Lower leg skin (tissue), 4 donors: ENCODE data around the gene DOCK1. TPM values are rescaled to one million over a fixed set of nuclear protein-coding genes. Genes with fewer than 3 reads are reported as not detected.

Experiments used
- DNase-seq, 2 donors: peaks; one replicate each; pipeline ENCODE4 v3.0.0-alpha.2; 2019; ENCODE audit warnings: low spot score in 2 of 2
- H3K4me3 ChIP-seq: fragments of 200-600 bp; sonication (generic); 2 replicates; pipeline ENCODE4 v1.5.1; 2017; ENCODE audit warnings: mild to moderate bottlenecking, low read depth; ENCODE audit not compliant: poor library complexity, severe bottlenecking
- POLR2A ChIP-seq, 2 donors: fragments of 450-650 bp; IDR thresholded peaks; one replicate each; pipeline ENCODE4 v1.6.1; 2016 to 2017; ENCODE audit warnings: antibody characterized with exemption in 2 of 2, mild to moderate bottlenecking in 1 of 2, moderate library complexity in 1 of 2
- WGBS, 2 donors: methylation state at CpG; one replicate each; pipeline ENCODE4 v1.1.5; 2018; 5-methylcytosine and 5-hydroxymethylcytosine counted together
- intact Hi-C: fragments of 100-400 bp; cut with DNase I; formaldehyde crosslinking; loops from one replicate; pipeline ENCODE4 v1.15.0; 2023; ENCODE audit warnings: low total_unique reads
- total RNA-seq, 4 donors: library from RNA; depleted of rRNA; stranded (reverse); fragments of >200 nt; gene quantifications; one replicate each; pipeline ENCODE4 v1.1.0, GENCODE V29; 2016
- TF ChIP-seq, protein P1 (sequence below), 3 donors: fragments of 450-650 bp; IDR thresholded peaks; one replicate each; pipeline ENCODE4 v1.5.1; 2016; ENCODE audit warnings: antibody characterized with exemption in 3 of 3, mild to moderate bottlenecking in 3 of 3, moderate library complexity in 2 of 3

DOCK1 gene
- total RNA-seq, 4 donors from 2014 or later: 76.6 to 108 (median 83.4) TPM

DNA sequence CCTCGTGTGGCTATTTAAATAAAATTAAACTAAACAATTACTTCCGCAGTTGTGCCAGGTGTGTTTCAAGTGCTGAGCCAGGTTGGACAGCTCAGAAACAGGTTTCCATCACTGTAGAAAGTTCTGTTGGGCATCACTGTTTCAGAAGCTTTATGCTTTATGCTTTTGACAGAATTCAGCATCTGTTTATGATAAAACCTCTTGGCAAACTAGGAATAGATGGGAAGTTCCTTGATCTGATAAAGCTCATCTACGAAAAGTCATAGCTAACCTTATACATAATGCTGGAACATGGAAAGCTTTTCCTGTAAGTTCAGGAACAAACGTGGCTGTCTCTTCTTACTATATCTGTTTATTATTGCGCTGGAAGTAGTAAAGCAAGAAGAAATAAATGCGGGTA lies 143.4 kb downstream of the DOCK1 start:
- 76 to 88% methylated on average over 6 of the region's 6 CpGs for WGBS, 2 donors
- H3K4me3 ChIP-seq: no peak overlapping the region
- TF ChIP-seq, protein P1, sequence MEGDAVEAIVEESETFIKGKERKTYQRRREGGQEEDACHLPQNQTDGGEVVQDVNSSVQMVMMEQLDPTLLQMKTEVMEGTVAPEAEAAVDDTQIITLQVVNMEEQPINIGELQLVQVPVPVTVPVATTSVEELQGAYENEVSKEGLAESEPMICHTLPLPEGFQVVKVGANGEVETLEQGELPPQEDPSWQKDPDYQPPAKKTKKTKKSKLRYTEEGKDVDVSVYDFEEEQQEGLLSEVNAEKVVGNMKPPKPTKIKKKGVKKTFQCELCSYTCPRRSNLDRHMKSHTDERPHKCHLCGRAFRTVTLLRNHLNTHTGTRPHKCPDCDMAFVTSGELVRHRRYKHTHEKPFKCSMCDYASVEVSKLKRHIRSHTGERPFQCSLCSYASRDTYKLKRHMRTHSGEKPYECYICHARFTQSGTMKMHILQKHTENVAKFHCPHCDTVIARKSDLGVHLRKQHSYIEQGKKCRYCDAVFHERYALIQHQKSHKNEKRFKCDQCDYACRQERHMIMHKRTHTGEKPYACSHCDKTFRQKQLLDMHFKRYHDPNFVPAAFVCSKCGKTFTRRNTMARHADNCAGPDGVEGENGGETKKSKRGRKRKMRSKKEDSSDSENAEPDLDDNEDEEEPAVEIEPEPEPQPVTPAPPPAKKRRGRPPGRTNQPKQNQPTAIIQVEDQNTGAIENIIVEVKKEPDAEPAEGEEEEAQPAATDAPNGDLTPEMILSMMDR (IDR thresholded peaks at IDR 0.05): no peak
- no peak for TF ChIP-seq POLR2A (IDR thresholded peaks at IDR 0.05)
- no peak for DNase-seq
- intact Hi-C loops: no loop called here

DNA sequence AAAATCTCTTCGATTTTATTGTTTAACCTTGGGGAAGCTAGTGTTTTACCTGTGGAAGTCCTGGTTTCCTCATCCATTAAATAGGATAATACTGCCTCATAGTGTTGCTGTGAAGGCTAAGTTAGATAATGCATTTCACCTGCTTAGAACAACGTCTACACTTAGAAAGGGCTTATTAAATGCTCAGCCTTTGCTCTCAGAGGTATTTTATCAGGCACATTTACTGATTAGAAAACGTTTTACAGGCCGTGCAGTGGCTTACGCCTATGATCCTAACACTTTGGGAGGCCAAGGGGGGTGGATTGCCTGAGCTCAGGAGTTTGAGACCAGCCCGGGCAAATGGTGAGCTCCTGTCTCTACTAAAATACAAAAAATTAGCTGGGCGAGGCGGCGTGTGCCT lies 146.8 kb downstream of the DOCK1 start:
- TF ChIP-seq, protein P1 (IDR thresholded peaks at IDR 0.05): no peak
- no peak for TF ChIP-seq POLR2A (IDR thresholded peaks at IDR 0.05)
- intact Hi-C loops: no loop called here
- no peak for DNase-seq
- no peak overlapping the region for H3K4me3 ChIP-seq
- WGBS, 2 donors: 85 to 94% methylated on average over 9 of the region's 9 CpGs

DNA sequence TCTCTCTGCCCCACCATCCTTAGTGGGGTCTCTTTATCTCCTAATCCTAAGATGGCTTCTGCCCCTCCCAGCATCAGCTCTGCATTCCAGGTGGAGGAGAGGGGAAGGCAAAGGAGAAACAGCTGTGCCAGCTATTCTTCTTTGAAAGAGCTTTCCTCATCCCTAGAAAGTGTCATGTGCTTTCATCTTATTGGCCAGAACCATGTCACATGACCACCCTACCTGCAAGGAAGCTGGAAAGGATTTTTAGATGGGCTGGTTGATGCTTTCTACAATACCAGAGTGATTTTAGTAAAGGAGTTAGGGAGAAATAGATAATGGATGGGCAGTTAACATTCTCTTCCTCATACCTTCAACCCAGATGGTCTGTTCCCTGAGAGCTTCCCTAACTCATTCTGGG lies 150.0 kb downstream of the DOCK1 start:
- DNase-seq: no peak
- no peak for TF ChIP-seq POLR2A (IDR thresholded peaks at IDR 0.05)
- TF ChIP-seq, protein P1 (IDR thresholded peaks at IDR 0.05): no peak
- intact Hi-C loops: no loop called here
- H3K4me3 ChIP-seq: no peak overlapping the region

DNA sequence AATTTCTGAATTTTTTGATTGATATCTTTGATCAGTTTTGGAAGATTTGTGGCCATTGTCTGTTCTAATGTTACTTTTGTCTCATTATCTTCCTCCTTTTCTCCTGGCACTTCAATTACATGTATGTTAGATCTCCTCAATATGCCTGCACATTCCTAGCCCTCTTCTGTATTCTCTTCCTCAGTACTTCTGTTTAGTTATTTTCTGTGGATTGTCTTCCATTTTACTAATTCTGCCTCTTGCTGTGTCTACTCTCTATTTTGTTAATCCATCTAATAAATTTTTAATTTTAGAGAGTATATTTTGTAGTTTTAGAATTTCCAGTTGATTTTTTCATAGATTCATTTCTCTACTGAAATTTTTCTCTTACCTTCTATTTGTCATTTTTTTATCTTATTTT lies 154.1 kb downstream of the DOCK1 start:
- intact Hi-C loops: no loop called here

DNA sequence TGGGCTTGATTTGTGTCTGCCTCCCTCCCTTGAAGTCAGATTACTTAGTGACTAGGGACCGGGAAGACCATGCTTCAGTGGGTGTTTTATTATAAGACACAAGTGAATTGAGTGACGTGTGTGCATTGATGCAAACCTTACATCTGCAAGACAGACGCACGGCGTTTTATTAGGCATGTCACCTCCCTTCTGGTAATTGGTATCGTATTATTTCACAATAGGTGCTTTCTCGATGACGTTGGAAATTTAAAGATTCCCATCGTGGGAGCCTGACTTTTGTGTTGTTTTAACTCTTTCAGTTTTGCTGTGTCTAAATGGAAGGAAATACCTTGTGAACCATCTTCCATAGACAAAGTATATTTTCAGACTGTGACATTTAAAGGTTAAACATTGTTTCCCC lies 158.5 kb downstream of the DOCK1 start:
- DNase-seq: no peak
- no peak for TF ChIP-seq POLR2A (IDR thresholded peaks at IDR 0.05)
- TF ChIP-seq, protein P1 (IDR thresholded peaks at IDR 0.05): no peak
- WGBS, 2 donors: 86 to 89% methylated on average over 9 of the region's 9 CpGs
- H3K4me3 ChIP-seq: no peak overlapping the region
- intact Hi-C loops: no loop called here

More for the DNA sequence above, 154.1 kb downstream of the DOCK1 start:
- H3K4me3 ChIP-seq: no peak overlapping the region
- no peak for TF ChIP-seq POLR2A (IDR thresholded peaks at IDR 0.05)
- TF ChIP-seq, protein P1 (IDR thresholded peaks at IDR 0.05): no peak
- no peak for DNase-seq

DNA sequence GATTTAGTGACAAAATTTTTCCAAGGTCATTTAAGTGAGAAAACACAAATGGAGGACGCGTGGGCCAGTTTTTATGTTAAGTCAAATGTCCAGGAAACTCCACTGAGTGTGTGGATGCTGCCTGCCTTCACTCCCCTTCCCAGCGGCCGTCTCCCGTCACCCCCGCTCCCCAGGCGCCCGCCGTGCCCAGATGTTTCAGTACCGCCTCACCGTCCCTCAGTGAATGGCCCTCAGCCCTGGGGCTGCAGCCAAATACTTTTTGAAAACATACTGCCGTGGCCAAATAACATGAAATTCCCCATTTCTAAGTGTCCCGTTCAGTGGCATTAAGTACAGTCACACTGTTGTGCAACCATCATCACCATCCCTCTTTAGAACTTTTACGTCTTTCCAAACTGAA lies 159.2 kb downstream of the DOCK1 start:
- no peak overlapping the region for H3K4me3 ChIP-seq
- DNase-seq: no peak
- intact Hi-C loops: no loop called here
- TF ChIP-seq, protein P1 (IDR thresholded peaks at IDR 0.05): no peak
- no peak for TF ChIP-seq POLR2A (IDR thresholded peaks at IDR 0.05)
- WGBS, 2 donors: 92 to 94% methylated on average over 14 of the region's 14 CpGs
